H1 (cell line): ENCODE data around the gene PNMA8C. TPM values are rescaled to one million over a fixed set of nuclear protein-coding genes. Genes with fewer than 3 reads are reported as not detected.

Source experiments
- BACH1 ChIP-seq: IDR thresholded peaks from 2 replicates; pipeline ENCODE4 v1.6.1; 2012; ENCODE audit warnings: low read length, improper control_type of control experiment
- GTF2F1 ChIP-seq: IDR thresholded peaks from 2 replicates; pipeline ENCODE4 v1.6.1; 2012; ENCODE audit warnings: low read depth, low read length, improper control_type of control experiment, borderline replicate concordance
- POLR2A ChIP-seq, 2 experiments: IDR thresholded peaks; 1 replicate in 1 of 2; 2 replicates in 1 of 2; pipeline ENCODE4 v1.6.1; 2011; ENCODE audit warnings: low read depth in 2 of 2, low read length in 2 of 2, mild to moderate bottlenecking in 2 of 2; ENCODE audit errors: control extremely low read depth in 1 of 2
- RXRA ChIP-seq: IDR thresholded peaks from 2 replicates; pipeline ENCODE4 v1.6.1; 2011; ENCODE audit warnings: low read depth, mild to moderate bottlenecking, low read length, moderate library complexity; ENCODE audit not compliant: insufficient read depth
- polyA plus RNA-seq, 7 experiments: library from polyadenylated mRNA; depleted of rRNA in 3 of 7; stranded (reverse) in 5 of 7; unstranded in 2 of 7; fragments of >200 nt in 5 of 7; fragments of 200-250 nt in 2 of 7; gene quantifications; 1 replicate in 5 of 7; 2 replicates in 1 of 7; 4 replicates in 1 of 7; pipeline versions ENCODE4 v1.2.1 to v1.2.3, GENCODE V29; 2011 to 2013; ENCODE audit warnings: missing spikeins in 2 of 7, mixed read lengths in 2 of 7
- total RNA-seq: library from RNA; stranded (reverse); fragmentation: NEBNext Ultra II Directional; extraction: Animal tissue kit (Norgen Biotek cat#: 25700); gene quantifications from 2 replicates; pipeline ENCODE4 v1.2.1, GENCODE V29; 2021
- TF ChIP-seq, protein P1 (sequence below): fragments of 300-600 bp; sonication (generic); IDR thresholded peaks from 2 replicates; pipeline ENCODE4 v1.7.1; 2012; ENCODE audit warnings: low read length, moderate library complexity, mild to moderate bottlenecking, inconsistent platforms; ENCODE audit not compliant: insufficient replicate concordance

PNMA8C gene
- total and polyA plus RNA-seq, 2 of the 8 experiments (the other 6 are each of a cell fraction or from before 2014, with no cell fraction given): 0.53 to 1.8 TPM

DNA sequence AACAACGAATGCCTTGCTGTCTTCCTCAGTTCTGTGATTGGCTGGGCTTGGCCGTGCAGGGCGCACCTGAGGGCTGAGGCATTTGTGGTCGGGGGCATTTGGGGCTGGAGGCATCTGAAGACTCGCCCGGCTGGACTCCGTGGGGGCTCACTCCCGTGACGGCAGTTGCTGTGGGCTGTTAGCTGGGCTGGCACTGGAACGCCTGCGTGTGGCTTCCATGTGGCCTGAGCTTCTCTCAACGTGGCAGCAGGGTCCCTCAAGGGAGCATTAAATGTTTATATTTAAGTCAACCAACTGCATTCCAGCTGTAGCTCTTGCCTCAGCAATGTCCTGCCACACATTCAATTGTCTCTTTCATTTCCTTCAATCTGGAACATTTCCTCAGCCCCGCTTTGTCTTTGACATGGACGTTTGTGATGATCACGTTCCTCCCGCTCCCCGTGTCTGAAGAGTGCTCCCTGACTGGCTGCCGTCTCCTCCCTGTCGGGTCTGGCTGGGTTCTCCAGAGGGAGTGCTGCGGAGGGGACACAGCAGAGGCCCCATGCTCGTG, 36.4 kb downstream of the PNMA8C start (continued):
- TF ChIP-seq, protein P1, sequence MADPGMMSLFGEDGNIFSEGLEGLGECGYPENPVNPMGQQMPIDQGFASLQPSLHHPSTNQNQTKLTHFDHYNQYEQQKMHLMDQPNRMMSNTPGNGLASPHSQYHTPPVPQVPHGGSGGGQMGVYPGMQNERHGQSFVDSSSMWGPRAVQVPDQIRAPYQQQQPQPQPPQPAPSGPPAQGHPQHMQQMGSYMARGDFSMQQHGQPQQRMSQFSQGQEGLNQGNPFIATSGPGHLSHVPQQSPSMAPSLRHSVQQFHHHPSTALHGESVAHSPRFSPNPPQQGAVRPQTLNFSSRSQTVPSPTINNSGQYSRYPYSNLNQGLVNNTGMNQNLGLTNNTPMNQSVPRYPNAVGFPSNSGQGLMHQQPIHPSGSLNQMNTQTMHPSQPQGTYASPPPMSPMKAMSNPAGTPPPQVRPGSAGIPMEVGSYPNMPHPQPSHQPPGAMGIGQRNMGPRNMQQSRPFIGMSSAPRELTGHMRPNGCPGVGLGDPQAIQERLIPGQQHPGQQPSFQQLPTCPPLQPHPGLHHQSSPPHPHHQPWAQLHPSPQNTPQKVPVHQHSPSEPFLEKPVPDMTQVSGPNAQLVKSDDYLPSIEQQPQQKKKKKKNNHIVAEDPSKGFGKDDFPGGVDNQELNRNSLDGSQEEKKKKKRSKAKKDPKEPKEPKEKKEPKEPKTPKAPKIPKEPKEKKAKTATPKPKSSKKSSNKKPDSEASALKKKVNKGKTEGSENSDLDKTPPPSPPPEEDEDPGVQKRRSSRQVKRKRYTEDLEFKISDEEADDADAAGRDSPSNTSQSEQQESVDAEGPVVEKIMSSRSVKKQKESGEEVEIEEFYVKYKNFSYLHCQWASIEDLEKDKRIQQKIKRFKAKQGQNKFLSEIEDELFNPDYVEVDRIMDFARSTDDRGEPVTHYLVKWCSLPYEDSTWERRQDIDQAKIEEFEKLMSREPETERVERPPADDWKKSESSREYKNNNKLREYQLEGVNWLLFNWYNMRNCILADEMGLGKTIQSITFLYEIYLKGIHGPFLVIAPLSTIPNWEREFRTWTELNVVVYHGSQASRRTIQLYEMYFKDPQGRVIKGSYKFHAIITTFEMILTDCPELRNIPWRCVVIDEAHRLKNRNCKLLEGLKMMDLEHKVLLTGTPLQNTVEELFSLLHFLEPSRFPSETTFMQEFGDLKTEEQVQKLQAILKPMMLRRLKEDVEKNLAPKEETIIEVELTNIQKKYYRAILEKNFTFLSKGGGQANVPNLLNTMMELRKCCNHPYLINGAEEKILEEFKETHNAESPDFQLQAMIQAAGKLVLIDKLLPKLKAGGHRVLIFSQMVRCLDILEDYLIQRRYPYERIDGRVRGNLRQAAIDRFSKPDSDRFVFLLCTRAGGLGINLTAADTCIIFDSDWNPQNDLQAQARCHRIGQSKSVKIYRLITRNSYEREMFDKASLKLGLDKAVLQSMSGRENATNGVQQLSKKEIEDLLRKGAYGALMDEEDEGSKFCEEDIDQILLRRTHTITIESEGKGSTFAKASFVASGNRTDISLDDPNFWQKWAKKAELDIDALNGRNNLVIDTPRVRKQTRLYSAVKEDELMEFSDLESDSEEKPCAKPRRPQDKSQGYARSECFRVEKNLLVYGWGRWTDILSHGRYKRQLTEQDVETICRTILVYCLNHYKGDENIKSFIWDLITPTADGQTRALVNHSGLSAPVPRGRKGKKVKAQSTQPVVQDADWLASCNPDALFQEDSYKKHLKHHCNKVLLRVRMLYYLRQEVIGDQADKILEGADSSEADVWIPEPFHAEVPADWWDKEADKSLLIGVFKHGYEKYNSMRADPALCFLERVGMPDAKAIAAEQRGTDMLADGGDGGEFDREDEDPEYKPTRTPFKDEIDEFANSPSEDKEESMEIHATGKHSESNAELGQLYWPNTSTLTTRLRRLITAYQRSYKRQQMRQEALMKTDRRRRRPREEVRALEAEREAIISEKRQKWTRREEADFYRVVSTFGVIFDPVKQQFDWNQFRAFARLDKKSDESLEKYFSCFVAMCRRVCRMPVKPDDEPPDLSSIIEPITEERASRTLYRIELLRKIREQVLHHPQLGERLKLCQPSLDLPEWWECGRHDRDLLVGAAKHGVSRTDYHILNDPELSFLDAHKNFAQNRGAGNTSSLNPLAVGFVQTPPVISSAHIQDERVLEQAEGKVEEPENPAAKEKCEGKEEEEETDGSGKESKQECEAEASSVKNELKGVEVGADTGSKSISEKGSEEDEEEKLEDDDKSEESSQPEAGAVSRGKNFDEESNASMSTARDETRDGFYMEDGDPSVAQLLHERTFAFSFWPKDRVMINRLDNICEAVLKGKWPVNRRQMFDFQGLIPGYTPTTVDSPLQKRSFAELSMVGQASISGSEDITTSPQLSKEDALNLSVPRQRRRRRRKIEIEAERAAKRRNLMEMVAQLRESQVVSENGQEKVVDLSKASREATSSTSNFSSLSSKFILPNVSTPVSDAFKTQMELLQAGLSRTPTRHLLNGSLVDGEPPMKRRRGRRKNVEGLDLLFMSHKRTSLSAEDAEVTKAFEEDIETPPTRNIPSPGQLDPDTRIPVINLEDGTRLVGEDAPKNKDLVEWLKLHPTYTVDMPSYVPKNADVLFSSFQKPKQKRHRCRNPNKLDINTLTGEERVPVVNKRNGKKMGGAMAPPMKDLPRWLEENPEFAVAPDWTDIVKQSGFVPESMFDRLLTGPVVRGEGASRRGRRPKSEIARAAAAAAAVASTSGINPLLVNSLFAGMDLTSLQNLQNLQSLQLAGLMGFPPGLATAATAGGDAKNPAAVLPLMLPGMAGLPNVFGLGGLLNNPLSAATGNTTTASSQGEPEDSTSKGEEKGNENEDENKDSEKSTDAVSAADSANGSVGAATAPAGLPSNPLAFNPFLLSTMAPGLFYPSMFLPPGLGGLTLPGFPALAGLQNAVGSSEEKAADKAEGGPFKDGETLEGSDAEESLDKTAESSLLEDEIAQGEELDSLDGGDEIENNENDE: no peak
- TF ChIP-seq RXRA (no peak), GTF2F1 (no peak), BACH1 (no peak), POLR2A (IDR thresholded peaks at IDR 0.05; ENCODE audit: control extremely low read depth in 1 of 2, low read depth in 2 of 2, low read length in 2 of 2) (no peak)
